ENCODE measurements around the gene CENPU. TPM values are rescaled to one million over a fixed set of nuclear protein-coding genes. Genes with fewer than 3 reads are reported as not detected.
A peak's percentile ranks its signal among the peaks of the same experiment; 100 is the strongest.
"Not testable (repeated sequence)": the region's sequence is repeated elsewhere in the genome, so short reads cannot be mapped to it uniquely, and the experiment has no call there.

CENPU gene
- 14.2 and 16.8 TPM in 2 replicates for total RNA-seq

GRCh38 chr4:184733654-184734524, at the start of gene CENPU:
TSS of gene CENPU (minus strand) at chr4:184734096. CDS start at chr4:184734062, 34 bp downstream.
- peak within 1 kb of the TSS; percentile 94 for H3K4me3 ChIP-seq (ENCODE audit: low read depth, low read length)
- peak; percentile 98 for DNase-seq (ENCODE audit: low read depth)
- TF ChIP-seq CTCF (IDR thresholded peaks at IDR 0.05; ENCODE audit: insufficient read depth, low read depth, low read length): no peak

GRCh38 chr4:184782731-184783373, 49.0 kb upstream of the CENPU start:
- TF ChIP-seq CTCF (IDR thresholded peaks at IDR 0.05; ENCODE audit: insufficient read depth, low read depth, low read length): no peak
- H3K4me3 ChIP-seq (ENCODE audit: low read depth, low read length): no peak overlapping the region
- no peak for DNase-seq (ENCODE audit: low read depth)

- H3K4me3 ChIP-seq (ENCODE audit: low read depth, low read length); DNase-seq (ENCODE audit: low read depth): not testable (repeated sequence)
These were observed 45.3 kb upstream of the CENPU start for GRCh38 chr4:184779160-184779559.

- no peak for TF ChIP-seq CTCF (IDR thresholded peaks at IDR 0.05; ENCODE audit: insufficient read depth, low read depth, low read length)
- no peak overlapping the region for H3K4me3 ChIP-seq (ENCODE audit: low read depth, low read length)
These were observed 44.4 kb upstream of the CENPU start for GRCh38 chr4:184778325-184778724.

GRCh38 chr4:184776821-184777220, 42.9 kb upstream of the CENPU start:
- TF ChIP-seq CTCF (IDR thresholded peaks at IDR 0.05; ENCODE audit: insufficient read depth, low read depth, low read length): no peak
- no peak overlapping the region for H3K4me3 ChIP-seq (ENCODE audit: low read depth, low read length)
- DNase-seq (ENCODE audit: low read depth): no peak

More at GRCh38 chr4:184778325-184778724, 44.4 kb upstream of the CENPU start:
- DNase-seq (ENCODE audit: low read depth): no peak

- H3K4me3 ChIP-seq (ENCODE audit: low read depth, low read length): no peak overlapping the region
- no peak for TF ChIP-seq CTCF (IDR thresholded peaks at IDR 0.05; ENCODE audit: insufficient read depth, low read depth, low read length)
- DNase-seq (ENCODE audit: low read depth): no peak
These were observed 42.1 kb upstream of the CENPU start for GRCh38 chr4:184775854-184776555.

GRCh38 chr4:184774152-184774551, 40.3 kb upstream of the CENPU start:
- DNase-seq (ENCODE audit: low read depth): no peak
- no peak overlapping the region for H3K4me3 ChIP-seq (ENCODE audit: low read depth, low read length)
- no peak for TF ChIP-seq CTCF (IDR thresholded peaks at IDR 0.05; ENCODE audit: insufficient read depth, low read depth, low read length)
